Superior temporal gyrus (tissue), 1 donor: ENCODE measurements around the gene PPP1R37.

Source experiments
- DNase-seq: peaks from one replicate; pipeline ENCODE4 v3.0.0-alpha.2; 2016; ENCODE audit errors: extremely low spot score

The PPP1R37 gene

GRCh38 chr19:45195764-45196163 lies 102.8 kb downstream of the PPP1R37 start:
- DNase-seq = no peak
